SK-N-SH (cell line): Measurements from ENCODE around the gene ADD2.

Experiments used
- EZH2phosphoT487 ChIP-seq: fragments of 200-600 bp; sonication (generic); IDR thresholded peaks from 2 replicates; pipeline ENCODE4 v1.6.1; 2017; ENCODE audit warnings: low read depth, mixed run types, mild to moderate bottlenecking, antibody characterized with exemption, moderate library complexity, borderline replicate concordance
- NFIC ChIP-seq: IDR thresholded peaks from 2 replicates; pipeline ENCODE4 v1.4.0; 2012; ENCODE audit warnings: borderline replicate concordance
- TAF1 ChIP-seq: IDR thresholded peaks from 2 replicates; pipeline ENCODE4 v1.6.1; 2012; ENCODE audit warnings: low read depth, mild to moderate bottlenecking, low read length, moderate library complexity, borderline replicate concordance
- TF ChIP-seq, protein P1 (sequence below): fragments of 200-600 bp; sonication (generic); IDR thresholded peaks from 2 replicates; pipeline ENCODE4 v1.6.1; 2017; ENCODE audit warnings: antibody characterized with exemption, mild to moderate bottlenecking, moderate library complexity
- TF ChIP-seq, protein P2 (sequence below): fragments of 150-350 bp; IDR thresholded peaks from 2 replicates; pipeline ENCODE4 v1.6.1; 2017; ENCODE audit warnings: antibody characterized with exemption, low read length, low read depth, borderline replicate concordance

DNA sequence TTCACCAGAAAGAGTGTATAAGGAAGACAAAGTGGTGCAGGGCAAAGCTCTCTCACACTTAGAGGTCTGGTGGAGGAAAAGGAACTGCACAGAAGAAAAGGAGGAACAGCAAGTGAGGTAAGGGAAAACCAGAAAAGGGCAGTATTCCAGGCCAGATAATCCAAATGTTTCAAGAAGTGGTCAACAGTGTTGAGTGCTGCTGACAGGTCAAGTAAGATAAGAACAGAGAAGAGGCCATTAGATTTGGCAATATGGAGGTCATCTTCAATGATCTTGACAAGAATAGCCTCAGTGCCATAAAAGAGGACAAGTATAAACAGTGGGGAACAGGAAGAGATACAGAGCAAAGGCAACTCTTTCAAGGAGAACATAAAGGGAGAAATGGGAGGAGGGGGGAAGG, 15.0 kb downstream of the ADD2 start:
- TF ChIP-seq, protein P1, sequence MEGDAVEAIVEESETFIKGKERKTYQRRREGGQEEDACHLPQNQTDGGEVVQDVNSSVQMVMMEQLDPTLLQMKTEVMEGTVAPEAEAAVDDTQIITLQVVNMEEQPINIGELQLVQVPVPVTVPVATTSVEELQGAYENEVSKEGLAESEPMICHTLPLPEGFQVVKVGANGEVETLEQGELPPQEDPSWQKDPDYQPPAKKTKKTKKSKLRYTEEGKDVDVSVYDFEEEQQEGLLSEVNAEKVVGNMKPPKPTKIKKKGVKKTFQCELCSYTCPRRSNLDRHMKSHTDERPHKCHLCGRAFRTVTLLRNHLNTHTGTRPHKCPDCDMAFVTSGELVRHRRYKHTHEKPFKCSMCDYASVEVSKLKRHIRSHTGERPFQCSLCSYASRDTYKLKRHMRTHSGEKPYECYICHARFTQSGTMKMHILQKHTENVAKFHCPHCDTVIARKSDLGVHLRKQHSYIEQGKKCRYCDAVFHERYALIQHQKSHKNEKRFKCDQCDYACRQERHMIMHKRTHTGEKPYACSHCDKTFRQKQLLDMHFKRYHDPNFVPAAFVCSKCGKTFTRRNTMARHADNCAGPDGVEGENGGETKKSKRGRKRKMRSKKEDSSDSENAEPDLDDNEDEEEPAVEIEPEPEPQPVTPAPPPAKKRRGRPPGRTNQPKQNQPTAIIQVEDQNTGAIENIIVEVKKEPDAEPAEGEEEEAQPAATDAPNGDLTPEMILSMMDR = no peak
- TF ChIP-seq TAF1 = no peak
- no peak for TF ChIP-seq EZH2phosphoT487
- TF ChIP-seq, protein P2, sequence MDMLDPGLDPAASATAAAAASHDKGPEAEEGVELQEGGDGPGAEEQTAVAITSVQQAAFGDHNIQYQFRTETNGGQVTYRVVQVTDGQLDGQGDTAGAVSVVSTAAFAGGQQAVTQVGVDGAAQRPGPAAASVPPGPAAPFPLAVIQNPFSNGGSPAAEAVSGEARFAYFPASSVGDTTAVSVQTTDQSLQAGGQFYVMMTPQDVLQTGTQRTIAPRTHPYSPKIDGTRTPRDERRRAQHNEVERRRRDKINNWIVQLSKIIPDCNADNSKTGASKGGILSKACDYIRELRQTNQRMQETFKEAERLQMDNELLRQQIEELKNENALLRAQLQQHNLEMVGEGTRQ = no peak
- no peak for TF ChIP-seq NFIC
